C4-2B (cell line): ENCODE results near the gene NECAB2.

Experiments used
- ZFX ChIP-seq: fragments of 450-650 bp; IDR thresholded peaks from 2 replicates; pipeline ENCODE4 v1.6.1; 2017
- TF ChIP-seq, protein P1 (sequence below): fragments of 450-650 bp; conservative IDR thresholded peaks from 2 replicates; pipeline ENCODE4 v1.5.1; 2017; ENCODE audit warnings: mild to moderate bottlenecking

DNA sequence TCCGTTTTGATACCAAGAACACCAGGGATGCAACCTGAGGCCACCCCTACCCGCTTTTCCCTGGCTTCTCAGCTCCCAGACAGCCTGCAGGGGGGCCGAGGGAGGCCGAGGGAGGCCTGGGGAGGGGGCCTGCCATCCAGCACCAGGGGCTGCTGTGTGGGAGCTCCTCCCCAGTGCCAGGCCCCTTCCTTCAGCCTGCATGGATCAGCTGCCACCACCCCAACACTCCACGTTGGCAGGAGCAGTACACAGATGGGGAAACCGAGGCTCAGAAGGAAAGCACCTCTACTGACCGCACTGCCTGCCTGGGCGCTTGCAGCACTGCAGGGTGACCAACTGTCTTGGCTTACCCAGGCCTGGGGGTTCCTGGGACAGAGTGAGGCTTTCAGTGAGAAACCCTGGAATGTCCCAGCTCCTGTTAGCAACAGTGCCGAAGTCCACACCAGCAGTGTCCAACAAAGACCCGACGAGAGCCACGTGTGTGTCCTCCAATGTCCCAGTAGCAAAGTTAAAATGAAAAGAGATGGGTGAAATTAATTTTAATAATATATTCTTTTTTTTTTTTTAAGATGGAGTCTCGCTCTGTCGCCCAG lies 20.3 kb upstream of the NECAB2 start:
- TF ChIP-seq, protein P1, sequence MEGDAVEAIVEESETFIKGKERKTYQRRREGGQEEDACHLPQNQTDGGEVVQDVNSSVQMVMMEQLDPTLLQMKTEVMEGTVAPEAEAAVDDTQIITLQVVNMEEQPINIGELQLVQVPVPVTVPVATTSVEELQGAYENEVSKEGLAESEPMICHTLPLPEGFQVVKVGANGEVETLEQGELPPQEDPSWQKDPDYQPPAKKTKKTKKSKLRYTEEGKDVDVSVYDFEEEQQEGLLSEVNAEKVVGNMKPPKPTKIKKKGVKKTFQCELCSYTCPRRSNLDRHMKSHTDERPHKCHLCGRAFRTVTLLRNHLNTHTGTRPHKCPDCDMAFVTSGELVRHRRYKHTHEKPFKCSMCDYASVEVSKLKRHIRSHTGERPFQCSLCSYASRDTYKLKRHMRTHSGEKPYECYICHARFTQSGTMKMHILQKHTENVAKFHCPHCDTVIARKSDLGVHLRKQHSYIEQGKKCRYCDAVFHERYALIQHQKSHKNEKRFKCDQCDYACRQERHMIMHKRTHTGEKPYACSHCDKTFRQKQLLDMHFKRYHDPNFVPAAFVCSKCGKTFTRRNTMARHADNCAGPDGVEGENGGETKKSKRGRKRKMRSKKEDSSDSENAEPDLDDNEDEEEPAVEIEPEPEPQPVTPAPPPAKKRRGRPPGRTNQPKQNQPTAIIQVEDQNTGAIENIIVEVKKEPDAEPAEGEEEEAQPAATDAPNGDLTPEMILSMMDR: no peak
- no peak for TF ChIP-seq ZFX
